ENCODE results near the gene AFF3. TPM values are rescaled to one million over a fixed set of nuclear protein-coding genes. Genes with fewer than 3 reads are reported as not detected.

AFF3 gene
- total RNA-seq, 2 donors from 2014 or later: 10.8 to 16.2 TPM

GRCh38 chr2:99794414-99794813, 348.0 kb downstream of the AFF3 start:
- Histone ChIP-seq H3K27ac (no peak overlapping the region), H3K4me3 (no peak overlapping the region), H3K9me3 (peaks cover 0 to 9% of the 10 kb centered on the region in 2 donors), H3K27me3 (no peaks in the 10 kb centered on the region), H3K36me3 (no peaks in the 10 kb centered on the region), H3K4me1 (peaks cover 0 to 9% of the 10 kb centered on the region in 2 donors)
- TF ChIP-seq, protein P1, sequence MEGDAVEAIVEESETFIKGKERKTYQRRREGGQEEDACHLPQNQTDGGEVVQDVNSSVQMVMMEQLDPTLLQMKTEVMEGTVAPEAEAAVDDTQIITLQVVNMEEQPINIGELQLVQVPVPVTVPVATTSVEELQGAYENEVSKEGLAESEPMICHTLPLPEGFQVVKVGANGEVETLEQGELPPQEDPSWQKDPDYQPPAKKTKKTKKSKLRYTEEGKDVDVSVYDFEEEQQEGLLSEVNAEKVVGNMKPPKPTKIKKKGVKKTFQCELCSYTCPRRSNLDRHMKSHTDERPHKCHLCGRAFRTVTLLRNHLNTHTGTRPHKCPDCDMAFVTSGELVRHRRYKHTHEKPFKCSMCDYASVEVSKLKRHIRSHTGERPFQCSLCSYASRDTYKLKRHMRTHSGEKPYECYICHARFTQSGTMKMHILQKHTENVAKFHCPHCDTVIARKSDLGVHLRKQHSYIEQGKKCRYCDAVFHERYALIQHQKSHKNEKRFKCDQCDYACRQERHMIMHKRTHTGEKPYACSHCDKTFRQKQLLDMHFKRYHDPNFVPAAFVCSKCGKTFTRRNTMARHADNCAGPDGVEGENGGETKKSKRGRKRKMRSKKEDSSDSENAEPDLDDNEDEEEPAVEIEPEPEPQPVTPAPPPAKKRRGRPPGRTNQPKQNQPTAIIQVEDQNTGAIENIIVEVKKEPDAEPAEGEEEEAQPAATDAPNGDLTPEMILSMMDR (IDR thresholded peaks at IDR 0.05): no peak
- no peak for DNase-seq (ENCODE audit: low spot score)

DNA sequence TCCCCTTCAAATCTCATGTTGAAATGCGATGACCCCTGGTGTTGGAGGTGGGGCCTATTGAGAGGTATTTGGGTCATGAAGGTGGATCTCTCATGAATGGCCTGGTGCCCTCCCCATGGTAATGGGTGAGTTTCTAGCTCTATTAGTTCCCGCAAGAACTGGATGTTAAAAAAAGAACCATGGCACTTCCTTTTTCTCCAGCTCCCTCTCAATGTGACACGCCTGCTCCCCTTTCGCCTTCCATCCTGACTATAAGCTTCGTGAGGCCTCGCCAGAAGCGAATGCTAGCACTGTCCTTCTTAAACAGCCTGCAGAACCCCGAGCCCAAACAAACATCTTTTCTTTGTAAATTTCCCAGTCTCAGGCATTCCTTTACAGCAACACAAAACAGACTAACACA, 349.4 kb downstream of the AFF3 start:
- peaks cover 0 to 9% of the 10 kb centered on the region in 2 donors for H3K4me1 ChIP-seq

GRCh38 chr2:99789849-99790248, 352.5 kb downstream of the AFF3 start:
- Histone ChIP-seq H3K27ac (no peak overlapping the region), H3K4me3 (no peak overlapping the region), H3K36me3 (no peaks in the 10 kb centered on the region), H3K27me3 (no peaks in the 10 kb centered on the region), H3K9me3 (no peaks in the 10 kb centered on the region), H3K4me1 (peaks cover 0 to 6% of the 10 kb centered on the region in 2 donors)
- TF ChIP-seq, protein P1 (IDR thresholded peaks at IDR 0.05): no peak
- DNase-seq (ENCODE audit: low spot score): no peak

More for the DNA sequence above, 349.4 kb downstream of the AFF3 start:
- Histone ChIP-seq H3K27me3 (no peaks in the 10 kb centered on the region), H3K27ac (no peak overlapping the region), H3K9me3 (peaks cover 0 to 9% of the 10 kb centered on the region in 2 donors), H3K4me3 (no peak overlapping the region), H3K36me3 (no peaks in the 10 kb centered on the region)
- TF ChIP-seq, protein P1 (IDR thresholded peaks at IDR 0.05): no peak
- no peak for DNase-seq (ENCODE audit: low spot score)

GRCh38 chr2:99787769-99788382, 354.5 kb downstream of the AFF3 start:
- H3K27me3 ChIP-seq: no peaks in the 10 kb centered on the region

DNA sequence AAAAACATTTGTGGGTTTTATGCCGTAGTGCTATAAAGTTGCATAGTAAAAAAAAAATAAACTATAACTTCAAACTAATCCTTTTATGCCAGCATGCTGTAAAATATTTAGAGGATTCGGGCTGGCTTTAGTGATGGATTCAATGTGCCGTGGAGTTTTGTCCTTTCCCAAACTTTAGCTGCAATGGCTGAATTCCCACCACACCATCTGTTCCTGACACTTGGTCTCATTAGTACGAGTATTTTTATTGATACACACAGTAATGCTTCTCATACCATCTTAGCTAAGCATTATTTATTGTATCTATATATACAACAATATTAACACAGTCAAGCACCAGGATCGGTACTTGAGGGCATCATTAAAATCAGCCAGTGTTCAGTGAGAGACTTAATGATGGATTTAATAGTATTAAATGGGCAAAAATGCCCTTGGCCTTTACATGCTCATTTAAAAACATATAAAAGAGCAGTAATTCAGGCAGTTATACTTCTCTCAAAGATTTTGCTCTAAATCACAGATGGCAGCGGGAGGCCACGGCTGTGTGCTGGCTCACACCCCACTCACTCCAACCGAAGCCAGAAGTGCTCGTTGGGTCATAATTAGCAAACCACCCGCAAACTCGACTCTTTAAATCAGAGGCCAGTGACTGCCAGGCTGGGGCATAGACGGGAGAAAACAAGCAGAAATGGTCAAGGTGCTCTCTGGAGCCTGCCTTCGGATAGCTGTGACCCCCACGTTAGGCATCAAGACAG, 355.6 kb downstream of the AFF3 start:
- Histone ChIP-seq H3K9me3 (no peaks in the 10 kb centered on the region), H3K27me3 (no peaks in the 10 kb centered on the region), H3K27ac (no peak overlapping the region), H3K4me1 (peaks cover 0 to 6% of the 10 kb centered on the region in 2 donors), H3K4me3 (no peak overlapping the region), H3K36me3 (no peaks in the 10 kb centered on the region)
- no peak for DNase-seq (ENCODE audit: low spot score)
- TF ChIP-seq, protein P1 (IDR thresholded peaks at IDR 0.05): no peak

More at GRCh38 chr2:99787769-99788382, 354.5 kb downstream of the AFF3 start:
- TF ChIP-seq, protein P1 (IDR thresholded peaks at IDR 0.05): no peak
- Histone ChIP-seq H3K4me1 (peaks cover 0 to 6% of the 10 kb centered on the region in 2 donors), H3K9me3 (no peaks in the 10 kb centered on the region), H3K27ac (no peak overlapping the region), H3K36me3 (no peaks in the 10 kb centered on the region), H3K4me3 (no peak overlapping the region)
- DNase-seq (ENCODE audit: low spot score): no peak
